Ishikawa (cell line): ENCODE results near the gene CDH23.

Source experiments
- FOXM1 ChIP-seq: IDR thresholded peaks from 2 replicates; pipeline ENCODE4 v1.6.1; 2012; ENCODE audit warnings: low read depth, borderline replicate concordance
- YY1 ChIP-seq: IDR thresholded peaks from 2 replicates; pipeline ENCODE4 v1.6.1; 2012; ENCODE audit warnings: low read depth

DNA sequence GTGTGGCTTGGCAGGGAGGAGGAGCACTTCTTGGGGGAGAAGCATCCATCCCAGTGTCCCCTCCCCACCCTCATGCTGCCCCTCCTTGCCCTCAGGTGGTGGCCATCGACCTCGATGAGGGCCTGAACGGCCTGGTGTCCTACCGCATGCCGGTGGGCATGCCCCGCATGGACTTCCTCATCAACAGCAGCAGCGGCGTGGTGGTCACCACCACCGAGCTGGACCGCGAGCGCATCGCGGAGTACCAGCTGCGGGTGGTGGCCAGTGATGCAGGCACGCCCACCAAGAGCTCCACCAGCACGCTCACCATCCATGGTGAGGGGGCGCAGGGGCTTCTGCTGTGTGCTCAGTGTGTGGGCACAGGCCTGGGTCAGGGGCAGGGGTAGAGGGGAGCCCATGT is 308.1 kb downstream of the CDH23 start:
- TF ChIP-seq FOXM1 (no peak), YY1 (no peak)
